Fibroblast of the aortic adventitia (primary cell): ENCODE data around the gene COG7. TPM values are rescaled to one million over a fixed set of nuclear protein-coding genes. Genes with fewer than 3 reads are reported as not detected.
A peak's percentile ranks its signal among the peaks of the same experiment; 100 is the strongest.
"Not testable (repeated sequence)": the region's sequence is repeated elsewhere in the genome, so short reads cannot be mapped to it uniquely, and the experiment has no call there.

Source experiments
- DNase-seq: peaks from one replicate; pipeline ENCODE4 v3.0.0-alpha.2; 2010; ENCODE audit warnings: low read depth
- H3K4me3 ChIP-seq: 2 replicates; pipeline ENCODE4 v1.5.1; 2011; ENCODE audit warnings: low read depth, mild to moderate bottlenecking, control low read depth, low read length, moderate library complexity
- total RNA-seq: library from RNA; depleted of rRNA; stranded (reverse); fragments of >200 nt; gene quantifications from 2 replicates; pipeline ENCODE4 v1.2.3, GENCODE V29; 2012; ENCODE audit warnings: low replicate concordance
- TF ChIP-seq, protein P1 (sequence below): IDR thresholded peaks from 2 replicates; pipeline ENCODE4 v1.5.1; 2011; ENCODE audit warnings: mild to moderate bottlenecking, low read length, control low read depth, inconsistent platforms; ENCODE audit not compliant: insufficient read depth

The COG7 gene
- total RNA-seq, 1 donor = 18.9 TPM

- TF ChIP-seq, protein P1, sequence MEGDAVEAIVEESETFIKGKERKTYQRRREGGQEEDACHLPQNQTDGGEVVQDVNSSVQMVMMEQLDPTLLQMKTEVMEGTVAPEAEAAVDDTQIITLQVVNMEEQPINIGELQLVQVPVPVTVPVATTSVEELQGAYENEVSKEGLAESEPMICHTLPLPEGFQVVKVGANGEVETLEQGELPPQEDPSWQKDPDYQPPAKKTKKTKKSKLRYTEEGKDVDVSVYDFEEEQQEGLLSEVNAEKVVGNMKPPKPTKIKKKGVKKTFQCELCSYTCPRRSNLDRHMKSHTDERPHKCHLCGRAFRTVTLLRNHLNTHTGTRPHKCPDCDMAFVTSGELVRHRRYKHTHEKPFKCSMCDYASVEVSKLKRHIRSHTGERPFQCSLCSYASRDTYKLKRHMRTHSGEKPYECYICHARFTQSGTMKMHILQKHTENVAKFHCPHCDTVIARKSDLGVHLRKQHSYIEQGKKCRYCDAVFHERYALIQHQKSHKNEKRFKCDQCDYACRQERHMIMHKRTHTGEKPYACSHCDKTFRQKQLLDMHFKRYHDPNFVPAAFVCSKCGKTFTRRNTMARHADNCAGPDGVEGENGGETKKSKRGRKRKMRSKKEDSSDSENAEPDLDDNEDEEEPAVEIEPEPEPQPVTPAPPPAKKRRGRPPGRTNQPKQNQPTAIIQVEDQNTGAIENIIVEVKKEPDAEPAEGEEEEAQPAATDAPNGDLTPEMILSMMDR = no peak
Observed at GRCh38 chr16:23398987-23399805, 53.8 kb downstream of the COG7 start.

DNA sequence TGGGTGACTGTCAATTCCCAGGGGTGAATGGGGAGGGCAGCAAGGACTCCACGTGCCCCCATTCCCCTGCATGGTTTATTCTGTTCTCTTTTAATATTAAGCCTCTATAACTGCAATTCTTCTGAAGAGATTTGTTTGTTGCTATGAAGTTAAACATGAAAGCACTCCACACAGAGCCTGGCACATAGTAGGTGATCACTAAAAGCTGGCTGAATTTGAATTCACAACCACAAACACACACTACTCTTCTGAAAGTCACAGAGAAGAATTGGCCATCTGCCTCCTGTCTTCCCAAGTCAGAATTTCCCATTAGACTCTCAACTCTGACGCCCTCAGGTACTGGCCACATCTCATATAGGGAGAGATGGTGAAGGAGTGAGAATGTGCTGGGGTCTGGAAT lies 55.5 kb downstream of the COG7 start:
- DNase-seq = no peak
- TF ChIP-seq, protein P1 = no peak
- H3K4me3 ChIP-seq = no peak overlapping the region

More at GRCh38 chr16:23398987-23399805, 53.8 kb downstream of the COG7 start:
- DNase-seq = peak; percentile 4
- no peak overlapping the region for H3K4me3 ChIP-seq

DNA sequence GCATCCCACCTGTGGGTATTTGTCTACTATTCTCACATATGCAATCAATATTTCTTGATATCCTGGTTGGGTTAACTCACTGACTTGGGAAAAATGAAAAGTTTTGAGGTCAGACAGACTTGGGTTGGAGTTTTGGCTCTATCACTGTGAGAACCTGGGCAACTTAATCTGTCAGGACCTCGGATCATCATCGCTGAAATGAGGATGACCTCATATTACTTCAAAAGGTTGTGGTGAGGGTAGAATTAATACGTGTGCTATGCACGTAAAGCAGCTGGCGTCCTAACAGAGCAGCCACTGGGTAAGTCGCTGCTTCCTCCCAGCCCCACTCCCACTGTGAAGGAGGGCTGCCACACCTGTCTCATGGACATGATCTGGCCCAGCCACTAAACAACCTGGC lies 57.3 kb downstream of the COG7 start:
- DNase-seq = no peak
- TF ChIP-seq, protein P1 = no peak
- no peak overlapping the region for H3K4me3 ChIP-seq

GRCh38 chr16:23394141-23394831 lies 58.7 kb downstream of the COG7 start:
- TF ChIP-seq, protein P1 = no peak
- DNase-seq = no peak
- no peak overlapping the region for H3K4me3 ChIP-seq

DNA sequence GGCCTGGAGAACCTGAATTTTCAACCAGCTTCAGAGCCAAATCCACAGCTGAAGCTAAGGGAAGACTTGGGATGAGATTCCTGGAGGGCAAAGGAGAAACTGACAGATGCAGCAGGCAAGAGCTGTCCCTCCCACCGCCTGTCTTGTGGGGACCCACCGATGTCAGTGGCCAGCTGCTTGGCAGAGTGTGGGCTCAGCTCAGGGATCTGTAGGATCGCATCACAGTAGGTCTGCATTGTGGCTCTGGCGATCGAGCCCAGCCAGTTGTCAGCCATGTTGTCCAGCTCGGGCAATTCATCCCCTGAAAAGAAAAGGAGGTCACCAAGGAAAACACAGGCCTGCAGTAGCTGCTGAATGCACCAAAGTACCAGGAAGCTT lies 60.8 kb downstream of the COG7 start:
- TF ChIP-seq, protein P1 = no peak
- H3K4me3 ChIP-seq = no peak overlapping the region
- DNase-seq = no peak

GRCh38 chr16:23391381-23392222 lies 61.4 kb downstream of the COG7 start:
- TF ChIP-seq, protein P1 = no peak
- no peak for DNase-seq
- H3K4me3 ChIP-seq = no peak overlapping the region

DNA sequence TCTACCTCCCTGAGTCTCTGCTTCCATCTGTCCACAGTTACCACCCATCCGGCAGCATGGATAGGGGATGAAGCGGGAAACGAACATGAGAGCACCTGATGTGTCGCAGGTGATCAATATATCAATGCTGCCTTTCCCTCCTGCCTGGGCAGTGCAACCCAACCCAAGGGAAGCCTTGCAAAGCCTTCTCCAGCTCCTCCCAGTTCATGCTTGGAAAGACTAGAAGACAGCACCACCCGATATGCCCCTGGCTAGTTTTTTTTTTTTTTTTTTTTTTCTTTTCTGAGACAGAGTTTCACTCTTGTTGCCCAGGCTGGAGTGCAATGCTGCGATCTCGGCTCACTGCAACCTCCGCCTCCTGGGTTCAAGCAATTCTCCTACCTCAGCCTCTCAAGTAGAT lies 63.1 kb downstream of the COG7 start:
- DNase-seq, H3K4me3 ChIP-seq: not testable (repeated sequence)
